GM19023 (cell line): ENCODE data around the gene COPZ1.

Source experiments
- ATAC-seq: cut with Tn5 transposase; IDR thresholded peaks from one replicate; pipeline ENCODE4 v1.9.1; 2021; ENCODE audit warnings: mild to moderate bottlenecking, moderate library complexity; ENCODE audit not compliant: unreplicated experiment

Gene COPZ1

GRCh38 chr12:54357506-54358190, 32.7 kb downstream of the COPZ1 start:
- ATAC-seq, result no peak

DNA sequence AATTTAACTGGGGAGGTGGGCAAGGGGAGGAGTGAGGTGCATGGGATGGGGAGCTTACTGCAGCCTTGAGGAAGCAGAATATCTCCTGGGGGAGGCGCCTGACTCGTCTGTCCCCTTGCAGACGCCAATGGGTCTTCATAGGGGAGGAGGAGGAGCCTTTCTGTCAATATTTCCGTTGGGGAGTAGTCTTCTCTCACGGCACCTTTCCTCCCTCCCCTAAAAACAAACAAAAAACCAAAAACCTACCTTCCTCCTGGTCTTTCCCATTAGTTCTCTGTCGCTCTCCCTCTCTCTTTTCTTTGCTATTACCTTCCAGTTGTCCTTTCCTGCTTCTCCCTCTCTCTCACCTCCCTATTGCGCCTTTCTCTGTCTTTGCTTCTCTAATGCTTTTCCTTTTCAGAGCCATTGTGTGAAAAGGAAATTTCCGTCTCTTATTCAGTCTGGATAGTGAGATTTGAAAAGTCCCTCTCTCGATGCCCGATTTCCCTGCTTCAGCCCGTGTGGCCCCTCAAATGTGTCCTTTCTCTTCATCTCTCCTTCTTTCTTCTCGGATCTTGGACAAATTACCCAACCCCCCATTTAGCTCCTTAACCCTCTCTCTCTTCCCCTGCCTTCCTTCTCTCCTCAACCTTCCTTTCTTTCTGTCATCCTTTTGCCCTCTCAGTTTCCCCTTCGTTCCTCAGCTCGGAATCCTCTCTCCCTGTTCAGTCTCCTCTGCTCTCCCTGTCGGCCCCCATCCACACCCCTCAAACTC, 33.4 kb downstream of the COPZ1 start:
- no peak for ATAC-seq

GRCh38 chr12:54358945-54359761, 34.2 kb downstream of the COPZ1 start:
- ATAC-seq, result peak; percentile 99

DNA sequence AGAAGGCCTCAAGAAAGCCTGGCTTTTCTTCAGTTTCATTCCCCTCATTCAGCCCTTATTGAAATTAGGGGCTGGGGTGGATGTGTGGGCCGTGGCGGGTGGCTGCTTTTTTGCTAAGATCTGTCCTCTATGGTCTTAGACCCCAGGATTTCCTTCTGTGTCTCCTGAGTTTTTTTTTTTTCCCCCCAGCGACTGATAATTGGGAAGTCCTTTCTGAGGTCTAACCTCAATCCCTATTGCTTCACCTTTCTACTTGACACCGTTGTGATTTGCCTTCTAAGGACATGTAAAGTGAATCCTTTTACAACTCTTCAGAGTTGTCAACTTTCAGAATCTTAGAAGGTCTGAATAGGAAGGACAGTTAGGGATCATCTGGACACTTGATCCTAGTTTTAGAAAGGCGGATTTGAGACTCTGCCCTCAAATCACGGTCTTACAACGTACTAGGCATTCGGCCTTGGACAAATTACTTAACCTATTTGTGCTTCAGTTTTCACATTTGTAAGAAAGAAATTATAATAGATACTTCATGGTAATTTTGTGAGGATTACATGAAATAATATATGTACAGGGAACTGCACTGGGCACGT, 34.9 kb downstream of the COPZ1 start:
- no peak for ATAC-seq

DNA sequence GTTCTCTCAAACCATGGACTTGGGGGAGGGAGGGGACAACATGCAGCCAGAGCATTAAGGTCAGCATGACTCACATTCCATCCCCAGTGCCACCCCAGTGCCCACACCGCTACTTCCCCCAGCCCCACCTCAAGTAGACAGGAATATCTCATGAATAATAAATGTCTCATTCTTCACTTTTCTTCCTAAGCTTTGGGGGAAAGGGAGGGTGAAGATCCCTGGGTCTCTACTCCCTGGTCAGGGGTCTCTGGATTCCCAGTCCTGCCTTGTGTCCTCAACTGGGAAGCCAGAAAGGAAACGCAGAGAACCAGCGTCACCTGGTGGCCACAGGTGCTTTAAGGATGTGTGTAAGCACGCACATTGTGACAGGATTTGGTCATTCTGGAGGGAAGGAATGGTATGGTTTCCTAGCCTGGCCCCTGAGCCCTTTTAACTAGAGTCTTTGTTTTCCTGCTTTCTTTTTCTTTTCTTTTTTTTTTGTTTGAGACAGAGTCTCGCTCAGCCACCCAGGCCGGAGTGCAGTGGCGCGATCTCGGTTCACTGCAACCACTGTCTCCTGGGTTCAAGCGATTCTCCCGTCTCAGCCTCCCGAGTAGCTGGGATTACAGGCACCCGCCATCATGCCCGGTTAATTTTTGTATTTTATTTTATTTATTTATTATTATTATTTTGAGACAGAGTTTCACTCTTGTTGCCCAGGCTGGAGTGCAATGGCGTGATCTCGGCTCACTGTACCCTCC, 36.0 kb downstream of the COPZ1 start:
- no peak for ATAC-seq

- no peak for ATAC-seq
Measured at GRCh38 chr12:54363047-54363446, 38.1 kb downstream of the COPZ1 start.

DNA sequence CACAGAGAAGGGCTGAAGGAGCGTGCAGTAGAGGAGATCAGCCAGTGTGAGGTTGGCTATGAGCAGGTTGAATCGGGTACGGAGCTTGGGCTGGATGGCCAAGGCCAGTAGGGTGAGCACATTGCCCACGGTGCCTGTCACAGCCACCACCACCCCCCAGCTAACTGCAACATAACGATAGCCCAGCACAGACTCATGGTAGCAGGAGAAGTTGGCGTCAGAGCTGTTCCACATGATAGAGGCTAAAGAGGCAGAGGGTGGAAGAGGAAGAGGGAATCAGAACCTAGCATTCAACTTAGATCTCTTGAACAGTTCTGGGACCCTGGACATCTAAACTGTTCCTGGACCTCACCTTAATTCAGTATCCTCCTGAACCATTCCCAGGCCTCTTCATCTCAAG, 38.7 kb downstream of the COPZ1 start:
- no peak for ATAC-seq

DNA sequence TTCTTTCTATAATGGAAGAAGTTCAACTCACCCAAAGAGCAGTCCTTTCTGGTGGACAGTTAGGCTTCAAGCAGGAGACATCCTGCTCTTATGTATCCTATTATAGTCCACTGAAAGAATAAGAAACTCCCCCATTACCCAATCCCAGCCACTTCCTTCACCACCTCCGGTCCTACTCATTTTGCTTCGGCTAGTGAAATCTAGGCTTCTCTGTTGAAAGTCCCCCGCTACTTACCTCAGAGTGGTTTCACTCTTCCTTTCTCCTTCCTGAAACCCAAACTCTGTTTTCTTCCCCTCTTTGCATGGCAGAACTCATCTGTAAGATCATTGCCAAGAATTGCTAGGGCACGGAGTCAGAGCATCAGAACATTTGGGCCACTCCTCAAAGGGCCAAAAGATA, 39.5 kb downstream of the COPZ1 start, which contains the start of gene GPR84:
Gene GPR84, minus strand, starts transcription at position 74 of the 400 bp plus-strand sequence. CDS start 635 bp downstream, outside the sequence.
- ATAC-seq, result no peak

GRCh38 chr12:54368025-54368708, 43.2 kb downstream of the COPZ1 start:
- peak; percentile 16 for ATAC-seq

GRCh38 chr12:54368709-54369596, 44.0 kb downstream of the COPZ1 start:
- peak; percentile 73 for ATAC-seq

- no peak for ATAC-seq
Measured at GRCh38 chr12:54369597-54370131, 44.7 kb downstream of the COPZ1 start.

- no peak for ATAC-seq
Measured at GRCh38 chr12:54370171-54370730, 45.3 kb downstream of the COPZ1 start.

DNA sequence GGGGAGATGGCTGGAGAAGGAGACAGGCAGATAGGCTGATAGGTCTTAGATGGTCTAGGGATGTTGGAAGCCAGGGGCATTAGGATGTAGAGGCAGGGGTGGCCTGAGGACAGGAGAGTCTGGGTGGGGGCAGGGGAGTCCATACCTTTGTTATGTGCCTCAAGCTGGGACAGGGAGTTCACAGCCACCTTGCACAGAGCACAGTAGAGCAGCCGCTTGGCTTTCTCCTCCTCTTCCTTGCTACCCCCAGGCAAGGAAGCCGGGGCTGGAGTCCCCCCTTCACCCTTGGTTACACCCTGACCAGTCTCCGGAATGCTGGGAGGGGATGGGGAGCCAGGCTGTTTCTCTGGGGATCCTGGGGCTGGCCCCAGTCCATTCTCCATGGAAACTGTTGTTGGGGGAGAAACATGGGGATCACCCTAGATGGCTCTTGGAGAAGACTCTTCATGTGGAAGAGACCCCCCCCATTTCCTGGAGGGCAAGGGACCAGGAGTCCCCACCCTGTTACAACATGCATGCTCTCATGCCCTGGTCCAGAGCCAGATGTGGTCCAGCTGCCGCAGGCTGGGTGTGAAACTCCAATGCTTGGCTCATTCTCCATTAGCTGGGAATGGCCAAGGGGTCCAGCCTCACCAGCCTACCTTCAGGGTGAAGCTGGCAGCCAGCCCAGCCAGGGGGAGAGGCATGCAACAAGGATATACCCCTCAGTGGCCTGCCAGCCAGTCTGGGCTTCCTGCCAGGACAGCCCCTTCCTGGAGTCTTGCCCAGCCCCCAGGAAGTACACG, 46.6 kb downstream of the COPZ1 start:
- no peak for ATAC-seq

DNA sequence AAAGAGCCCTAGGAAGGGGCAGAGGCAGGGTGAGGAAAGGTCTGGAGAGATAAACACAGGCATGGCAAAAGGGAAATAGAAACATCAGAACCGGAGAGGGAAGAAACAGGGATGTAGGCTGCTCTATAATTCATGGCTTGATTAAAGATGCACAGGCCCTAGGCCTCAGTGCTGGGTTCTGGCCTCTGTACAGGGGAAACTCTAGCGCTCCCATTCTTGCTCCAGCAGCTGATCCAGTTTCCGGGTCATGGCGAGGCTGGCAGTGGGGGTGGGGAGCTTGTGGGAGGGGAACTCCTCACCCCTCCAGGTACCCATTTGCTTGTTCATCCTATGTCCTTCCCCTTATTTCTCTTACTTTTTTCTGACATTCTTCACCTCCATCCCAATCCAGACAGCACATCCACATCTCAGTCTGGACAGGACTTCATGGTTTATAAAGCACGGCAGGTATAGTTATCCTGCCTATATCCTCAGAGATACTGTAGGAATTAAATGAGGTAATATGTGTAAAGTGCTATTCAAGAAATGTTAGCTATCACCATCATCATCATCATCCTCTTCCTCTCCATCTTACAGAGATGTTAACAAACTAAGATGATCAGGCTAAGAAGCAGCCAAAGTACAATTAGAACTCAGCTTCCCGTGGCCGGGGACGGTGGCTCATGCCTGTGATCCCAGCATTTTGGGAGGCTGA, 47.3 kb downstream of the COPZ1 start:
- ATAC-seq, result no peak

DNA sequence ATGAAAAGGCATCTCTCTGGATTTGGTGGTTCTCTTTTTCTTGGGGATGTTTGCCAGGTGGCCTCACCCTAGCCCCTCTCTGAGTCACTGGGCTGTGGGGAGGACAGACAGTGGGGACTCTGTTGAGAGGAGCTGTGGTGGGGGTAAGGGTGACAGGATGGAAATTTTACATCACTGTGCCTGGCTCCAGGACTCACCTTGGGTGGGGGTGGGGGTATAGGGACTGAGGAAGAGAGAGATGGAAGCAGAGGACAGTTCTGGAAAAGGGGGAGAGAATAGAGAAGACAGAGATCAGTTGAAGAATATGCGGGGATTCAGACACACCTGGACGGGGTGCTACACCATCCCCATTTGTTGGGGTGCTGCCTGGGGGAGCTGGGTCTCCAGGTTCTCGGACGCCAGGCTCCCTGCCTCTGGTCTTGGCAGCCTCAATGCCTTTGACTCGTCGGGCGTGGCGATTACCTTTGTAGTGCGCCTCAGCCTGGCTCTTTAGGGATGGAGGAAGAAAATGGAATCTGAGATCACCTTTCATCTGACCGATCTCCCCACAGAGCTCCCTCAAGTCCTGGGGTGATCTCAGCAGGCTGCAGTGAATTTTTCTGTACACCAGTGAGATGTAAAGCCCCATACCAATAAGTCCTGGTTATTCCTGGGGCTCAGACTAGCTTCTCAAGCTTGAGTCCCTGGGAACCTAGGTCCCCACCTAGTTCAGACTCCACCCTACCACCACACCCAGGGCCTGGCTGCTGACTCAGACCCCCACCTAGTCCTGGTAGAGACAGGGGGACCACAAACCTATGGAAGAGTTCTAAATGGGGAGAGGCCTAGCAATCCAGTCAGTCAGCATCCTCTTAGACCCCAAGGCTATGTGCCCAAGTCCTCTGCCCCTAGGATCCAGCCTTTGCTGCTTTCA, 49.0 kb downstream of the COPZ1 start:
- ATAC-seq, result no peak
